Natural killer cell (primary cell): ENCODE measurements around the gene LGMN. TPM values are rescaled to one million over a fixed set of nuclear protein-coding genes. Genes with fewer than 3 reads are reported as not detected.

ENCODE experiments used
- ATAC-seq, 3 donors: fragments of 150-1000 bp in 2 of 3; fragments of 200-7000 bp in 1 of 3; cut with Tn5 transposase; 1 replicate in 1 of 3; 2 replicates in 2 of 3; pipeline ENCODE4 v1.10.0; 2021; ENCODE audit warnings: mild to moderate bottlenecking in 2 of 3, moderate library complexity in 2 of 3
- DNase-seq, 2 donors: peaks; one replicate each; pipeline versions ENCODE4 v3.0.0 to v3.0.0-alpha.2; 2013 to 2021; ENCODE audit warnings: mixed read lengths in 1 of 2
- H3K27ac ChIP-seq: one replicate; pipeline ENCODE4 v1.5.1; 2013; ENCODE audit warnings: mild to moderate bottlenecking, low read length
- H3K27me3 ChIP-seq: one replicate; pipeline ENCODE4 v1.6.1; 2013; ENCODE audit warnings: low read length; ENCODE audit not compliant: control insufficient read depth, insufficient read depth
- H3K36me3 ChIP-seq: one replicate; pipeline ENCODE4 v1.6.1; 2013; ENCODE audit warnings: low read length; ENCODE audit not compliant: control insufficient read depth, insufficient read depth
- H3K4me1 ChIP-seq: one replicate; pipeline ENCODE4 v1.6.1; 2013; ENCODE audit warnings: low read length; ENCODE audit not compliant: control insufficient read depth, insufficient read depth
- H3K4me3 ChIP-seq: one replicate; pipeline ENCODE4 v1.5.1; 2013; ENCODE audit warnings: low read length
- H3K9me3 ChIP-seq: one replicate; pipeline ENCODE4 v1.6.1; 2013; ENCODE audit warnings: low read length; ENCODE audit not compliant: control insufficient read depth, insufficient read depth
- H3K27ac Mint-ChIP-seq, 2 donors: one replicate each; pipeline ENCODE4 v1.8.0; 2022; ENCODE audit warnings: mild to moderate bottlenecking in 2 of 2, mixed read lengths in 2 of 2, moderate library complexity in 1 of 2
- H3K27me3 Mint-ChIP-seq, 2 donors: one replicate each; pipeline ENCODE4 v1.8.0; 2022; ENCODE audit warnings: low read depth in 2 of 2, mixed read lengths in 2 of 2
- H3K36me3 Mint-ChIP-seq: one replicate; pipeline ENCODE4 v1.8.0; 2022; ENCODE audit warnings: mixed read lengths
- H3K4me1 Mint-ChIP-seq, 2 donors: one replicate each; pipeline ENCODE4 v1.8.0; 2022; ENCODE audit warnings: mixed read lengths in 2 of 2
- H3K4me3 Mint-ChIP-seq: one replicate; pipeline ENCODE4 v1.8.0; 2022; ENCODE audit warnings: mild to moderate bottlenecking, moderate library complexity, mixed read lengths
- H3K9me3 Mint-ChIP-seq, 2 donors: one replicate each; pipeline ENCODE4 v1.8.0; 2022; ENCODE audit warnings: mixed read lengths in 2 of 2
- CTCF ChIP-seq: fragments of 200-600 bp; IDR thresholded peaks from one replicate; pipeline ENCODE4 v1.8.0; 2022; ENCODE audit warnings: antibody characterized with exemption
- whole genome bisulfite sequencing: methylation state at CpG from one replicate; pipeline ENCODE4 v1.1.7; 2013; ENCODE audit warnings: missing lambda C conversion rate; ENCODE audit not compliant: insufficient coverage; 5-methylcytosine and 5-hydroxymethylcytosine counted together
- intact Hi-C: fragments of 100-400 bp; cut with micrococcal nuclease; formaldehyde crosslinking; loops from one replicate; pipeline ENCODE4 v1.14.2; 2022
- total RNA-seq, 4 donors: library from RNA; stranded (reverse); fragments of 120-200 nt in 1 of 4; gene quantifications; one replicate each; pipeline versions ENCODE4 v1.2.3 to v1.2.4, GENCODE V29; 2013 to 2022

The LGMN gene
- total RNA-seq, 3 donors from 2014 or later (not counting 1 experiment from before 2014, with no cell fraction given), result 0.39 to 6.1 (median 2.5) TPM

DNA sequence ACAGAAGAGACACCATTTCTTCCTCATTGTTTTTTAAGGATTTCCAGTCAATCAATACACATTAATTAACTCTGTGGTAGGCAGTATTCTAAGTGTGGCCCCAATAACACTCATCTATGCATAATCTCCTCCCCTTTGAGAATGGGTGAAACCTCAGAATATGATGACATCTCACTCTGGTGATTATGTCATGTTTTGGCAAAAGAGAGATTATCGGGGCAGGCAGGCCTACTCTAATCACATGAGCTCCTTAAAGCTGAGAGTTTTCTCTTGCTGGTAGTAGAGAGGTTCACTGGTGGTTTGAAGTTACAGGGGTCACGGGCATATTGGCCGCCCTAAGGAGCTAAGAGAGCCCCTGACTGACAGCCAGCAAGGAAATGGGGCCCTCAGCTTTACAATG lies 7.1 kb upstream of the LGMN start:
- intact Hi-C loops, result no loop called here
- H3K27me3 ChIP-seq, result peaks cover 7% of the 10 kb centered on the region
- no peak overlapping the region for H3K27ac Mint-ChIP-seq
- H3K4me3 Mint-ChIP-seq, result no peak overlapping the region
- peaks cover 40 to 50% of the 10 kb centered on the region in 2 donors for H3K27me3 Mint-ChIP-seq
- peaks cover 14% of the 10 kb centered on the region for H3K4me1 ChIP-seq
- H3K36me3 ChIP-seq, result no peaks in the 10 kb centered on the region
- ATAC-seq (no peak), DNase-seq (no peak)
- H3K9me3 ChIP-seq, result no peaks in the 10 kb centered on the region
- WGBS, result 93% methylated on average over 3 of the region's 3 CpGs
- no peaks in the 10 kb centered on the region for H3K36me3 Mint-ChIP-seq
- no peak for TF ChIP-seq CTCF
- no peak overlapping the region for H3K27ac ChIP-seq
- no peak overlapping the region for H3K4me3 ChIP-seq
- H3K4me1 Mint-ChIP-seq, result peaks cover 10 to 18% of the 10 kb centered on the region in 2 donors
- no peaks in the 10 kb centered on the region for H3K9me3 Mint-ChIP-seq

- ATAC-seq (no peak), DNase-seq (no peak)
- H3K27ac ChIP-seq, result no peak overlapping the region
- H3K4me1 ChIP-seq, result peaks cover 19% of the 10 kb centered on the region
- no peaks in the 10 kb centered on the region for H3K36me3 ChIP-seq
- H3K36me3 Mint-ChIP-seq, result no peaks in the 10 kb centered on the region
- no peaks in the 10 kb centered on the region for H3K9me3 ChIP-seq
- intact Hi-C loops, result no loop called here
- H3K4me3 Mint-ChIP-seq, result no peak overlapping the region
- H3K27me3 ChIP-seq, result peaks cover 11% of the 10 kb centered on the region
- peaks cover 15 to 24% of the 10 kb centered on the region in 2 donors for H3K4me1 Mint-ChIP-seq
- no peak overlapping the region for H3K27ac Mint-ChIP-seq
- peaks cover 41 to 50% of the 10 kb centered on the region in 2 donors for H3K27me3 Mint-ChIP-seq
- no peaks in the 10 kb centered on the region for H3K9me3 Mint-ChIP-seq
- no peak for TF ChIP-seq CTCF
- no peak overlapping the region for H3K4me3 ChIP-seq
- 100% methylated on average over 1 of the region's 1 CpG for WGBS
Observed at GRCh38 chr14:92754966-92755365, 6.5 kb upstream of the LGMN start.

GRCh38 chr14:92753250-92753649 lies 4.8 kb upstream of the LGMN start:
- H3K27me3 Mint-ChIP-seq, result peaks cover 56 to 61% of the 10 kb centered on the region in 2 donors
- intact Hi-C loops, result no loop called here

More at GRCh38 chr14:92753250-92753649, 4.8 kb upstream of the LGMN start:
- Mint-ChIP-seq H3K27ac (no peak overlapping the region), H3K36me3 (no peaks in the 10 kb centered on the region), H3K4me3 (no peak overlapping the region), H3K4me1 (peaks cover 26 to 40% of the 10 kb centered on the region in 2 donors), H3K9me3 (no peaks in the 10 kb centered on the region)
- DNase-seq (no peak), ATAC-seq (no peak)
- Histone ChIP-seq H3K36me3 (no peaks in the 10 kb centered on the region), H3K4me1 (peaks cover 24% of the 10 kb centered on the region), H3K9me3 (no peaks in the 10 kb centered on the region), H3K27ac (no peak overlapping the region), H3K4me3 (no peak overlapping the region), H3K27me3 (peaks cover 23% of the 10 kb centered on the region)
- 38% methylated on average over 3 of the region's 5 CpGs for WGBS
- no peak for TF ChIP-seq CTCF
